GM11168 (cell line): ENCODE data around the gene STRBP.

Experiments
- in situ Hi-C: fragments of 300-500 bp; cut with MboI; formaldehyde crosslinking; loops from one replicate; pipeline ENCODE4 v1.12.0; 2022; ENCODE audit warnings: low sequenced_read_pairs; ENCODE audit not compliant: unreplicated experiment

The STRBP gene

DNA sequence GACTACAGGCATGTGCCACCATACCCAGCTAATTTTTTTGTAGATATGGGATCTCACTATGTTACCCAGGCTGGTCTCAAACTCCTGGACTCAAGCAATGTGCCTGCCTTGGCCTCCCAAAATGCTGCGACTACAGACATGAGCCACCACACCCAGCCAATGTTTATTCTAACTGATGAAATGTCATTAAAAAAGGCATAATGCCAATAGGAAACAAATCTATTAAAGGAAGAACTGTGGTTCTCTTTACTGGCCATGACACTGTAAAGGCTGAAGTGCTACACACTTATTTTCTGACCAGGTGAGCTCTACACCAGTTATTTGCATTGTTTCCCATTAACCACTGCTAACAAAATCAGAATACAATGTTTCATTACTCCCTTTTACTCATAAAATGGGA lies 106.0 kb downstream of the STRBP start:
- in situ Hi-C loops, result no loop called here

DNA sequence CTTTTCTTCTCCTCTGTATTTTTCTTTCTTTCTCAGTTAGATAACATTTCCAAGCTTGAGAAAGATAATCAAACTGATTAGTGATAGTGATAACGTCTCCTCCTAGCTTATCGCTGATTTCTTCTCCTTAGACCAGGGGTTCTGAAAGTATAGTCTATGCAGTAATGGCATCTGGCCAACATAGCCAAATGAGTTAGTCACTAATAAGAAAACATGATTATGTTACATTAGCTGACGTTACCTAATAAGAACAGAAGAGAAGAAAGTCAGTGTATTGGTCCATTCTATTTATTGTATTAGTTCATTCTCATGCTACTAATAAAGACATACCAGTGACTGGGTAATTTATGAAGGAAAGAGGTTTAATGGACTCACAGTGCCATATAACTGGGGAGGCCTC lies 111.2 kb downstream of the STRBP start:
- in situ Hi-C loops, result no loop called here

DNA sequence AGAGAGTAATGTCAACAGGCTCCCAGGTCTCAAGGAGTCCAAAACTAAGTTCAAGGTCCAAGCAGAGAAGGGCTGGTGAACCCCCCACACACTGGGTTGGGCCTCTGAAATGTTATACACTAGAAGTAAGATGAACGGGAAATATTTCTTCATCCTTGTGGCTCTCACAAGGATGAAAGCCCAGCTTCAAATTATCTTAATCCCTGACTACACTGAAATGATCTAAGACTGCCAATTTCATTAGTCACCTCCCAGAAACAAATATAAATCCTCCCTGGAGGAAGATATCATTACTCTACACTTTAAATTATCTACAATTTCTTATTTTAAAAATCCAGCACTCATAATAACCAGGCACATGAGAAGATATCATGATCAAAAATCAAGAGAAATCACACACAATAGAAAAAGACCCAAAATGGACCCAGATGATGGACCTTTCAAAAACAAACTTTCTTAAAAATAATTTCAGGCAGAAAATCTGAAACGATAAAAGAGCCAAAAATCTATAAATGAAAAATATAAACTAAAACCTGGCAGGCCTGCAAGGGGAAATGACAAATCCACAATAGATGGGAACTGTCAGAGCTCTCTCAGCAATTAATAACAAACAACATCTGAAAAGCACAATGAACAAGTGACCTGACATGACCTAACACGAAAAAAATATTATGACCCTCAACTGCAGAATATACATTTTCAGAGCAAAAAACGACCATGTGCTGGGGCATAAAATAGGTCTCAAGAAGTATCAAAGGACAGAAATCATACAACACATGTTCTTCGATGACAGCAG lies 117.5 kb downstream of the STRBP start:
- in situ Hi-C loops, result no loop called here

DNA sequence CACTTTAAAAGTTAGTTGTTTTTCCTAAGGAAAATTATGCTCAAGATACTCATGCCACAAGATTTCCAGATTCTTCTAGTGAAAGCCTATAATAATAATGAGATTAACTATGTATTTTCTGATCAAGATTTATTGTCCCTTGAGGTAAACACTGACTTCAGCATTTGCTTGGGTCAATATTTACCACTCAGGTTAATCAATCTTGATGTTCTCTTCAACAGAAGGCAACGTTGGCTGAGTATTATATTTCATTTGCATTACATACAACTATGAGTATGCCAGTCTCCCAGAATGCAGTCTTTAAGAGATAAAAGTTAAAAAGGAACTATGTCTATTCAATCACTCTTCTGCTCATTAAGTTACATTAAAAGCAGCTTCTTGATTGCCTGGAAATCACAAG lies 119.3 kb downstream of the STRBP start:
- in situ Hi-C loops, result no loop called here

DNA sequence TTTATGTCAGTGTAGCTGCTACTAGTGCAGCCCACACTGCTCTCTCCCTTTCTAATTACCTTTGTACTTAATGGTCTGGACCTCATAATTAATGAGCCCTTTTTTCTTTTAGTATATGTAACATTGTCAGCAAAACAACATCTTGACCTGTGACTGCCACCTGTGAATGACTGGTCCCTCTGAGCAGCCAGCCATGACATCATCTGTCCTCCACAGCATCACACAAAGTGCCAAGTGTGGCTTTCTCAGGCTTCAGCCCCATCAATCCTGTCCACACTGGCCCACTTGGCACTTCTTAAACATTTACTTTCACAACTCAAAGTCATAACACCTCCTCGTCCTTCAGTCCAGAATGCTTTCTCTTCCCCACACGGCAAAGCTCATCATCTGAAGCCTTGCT lies 130.2 kb downstream of the STRBP start:
- in situ Hi-C loops, result no loop called here

DNA sequence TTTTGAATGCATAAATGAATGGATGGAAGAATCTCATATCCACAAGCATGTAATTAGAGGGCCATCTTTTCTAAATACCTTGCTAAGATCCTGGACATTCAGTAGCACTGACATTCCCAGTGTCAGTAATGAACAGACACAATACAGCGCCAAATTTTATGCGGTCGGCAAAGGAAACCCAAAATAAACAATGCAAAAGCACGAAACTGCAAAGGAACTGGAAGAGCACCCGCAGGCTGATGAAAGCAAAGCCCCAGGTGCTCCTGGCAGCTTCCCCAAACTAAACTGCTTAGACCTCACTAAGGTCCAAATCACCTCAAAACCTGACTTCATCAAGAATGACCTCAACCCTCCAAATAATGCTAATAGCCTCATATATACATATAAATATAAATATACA lies 133.0 kb downstream of the STRBP start:
- in situ Hi-C loops, result no loop called here

DNA sequence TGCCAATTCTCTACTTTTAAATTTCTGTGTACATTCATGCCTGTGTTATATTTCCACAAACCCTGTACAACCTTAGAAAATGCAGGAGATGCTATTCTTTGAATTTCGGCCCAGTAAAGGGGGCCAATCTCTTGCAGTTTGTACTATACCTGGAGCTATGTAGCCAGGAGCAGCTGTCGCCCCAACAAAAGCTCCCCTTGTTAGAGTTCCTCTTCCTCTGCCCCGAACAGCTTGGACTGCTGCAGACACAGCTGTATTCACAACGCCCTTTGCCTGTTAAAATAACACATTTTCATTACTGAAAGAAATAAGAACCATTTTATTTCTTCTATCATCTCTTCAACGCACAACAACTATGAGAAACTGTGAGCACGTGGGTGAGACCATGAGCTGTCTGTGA lies 135.7 kb downstream of the STRBP start:
- in situ Hi-C loops, result no loop called here

DNA sequence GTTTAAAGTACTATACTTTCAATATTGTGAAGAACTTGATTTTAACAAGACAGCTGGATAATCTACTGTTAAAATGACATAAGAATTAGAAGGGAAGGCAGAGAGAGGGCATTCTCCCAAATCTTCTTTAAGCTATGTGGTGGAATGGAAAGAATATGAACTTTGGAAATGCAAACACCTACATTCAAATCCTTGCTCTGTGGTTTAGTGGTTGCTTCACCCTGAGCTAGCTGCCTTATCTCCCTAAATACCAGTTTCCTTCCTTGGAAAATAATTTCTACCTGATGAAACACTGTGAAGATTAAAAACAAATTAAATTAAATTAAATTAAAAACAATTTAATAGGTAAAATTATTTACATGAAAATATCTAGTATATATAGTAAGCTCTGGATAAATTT lies 136.4 kb downstream of the STRBP start:
- in situ Hi-C loops, result no loop called here

DNA sequence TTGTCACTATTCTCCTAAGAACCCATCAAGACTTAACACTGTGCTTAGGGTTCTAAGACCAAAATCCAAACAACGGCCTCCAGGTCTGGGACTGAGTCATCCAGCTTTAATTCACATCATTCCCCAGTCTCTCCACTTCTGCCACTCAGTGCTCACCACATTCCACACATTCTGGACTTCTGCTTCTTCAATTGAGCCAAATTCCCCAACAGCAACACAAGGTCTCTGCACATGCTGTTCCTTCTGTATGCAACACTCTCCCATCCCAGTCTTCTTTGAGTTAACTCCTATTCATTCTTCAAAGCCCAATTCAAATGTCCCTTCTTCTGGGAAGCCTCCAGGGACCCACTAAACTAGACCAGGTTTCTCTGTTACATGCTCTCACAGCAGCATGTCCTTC lies 137.1 kb downstream of the STRBP start:
- in situ Hi-C loops, result no loop called here

DNA sequence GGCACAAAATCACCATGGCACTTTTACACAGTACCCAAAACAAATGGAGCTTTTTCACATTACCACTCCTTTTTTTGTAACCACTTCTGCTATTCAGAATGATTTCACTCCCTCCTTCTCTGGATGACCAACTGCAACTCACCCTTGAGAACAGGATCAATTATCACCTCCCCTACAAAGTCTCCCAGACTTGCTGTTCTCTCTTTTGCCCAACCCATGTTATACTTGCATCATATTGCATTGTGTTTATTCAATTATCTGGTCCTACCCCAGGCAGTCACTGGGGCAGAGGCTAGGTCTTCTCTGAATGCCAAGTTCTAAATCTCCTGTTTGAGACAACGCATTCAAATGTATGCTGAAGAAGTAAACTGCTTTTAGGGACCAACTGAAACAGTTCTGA lies 139.0 kb downstream of the STRBP start:
- in situ Hi-C loops, result no loop called here

DNA sequence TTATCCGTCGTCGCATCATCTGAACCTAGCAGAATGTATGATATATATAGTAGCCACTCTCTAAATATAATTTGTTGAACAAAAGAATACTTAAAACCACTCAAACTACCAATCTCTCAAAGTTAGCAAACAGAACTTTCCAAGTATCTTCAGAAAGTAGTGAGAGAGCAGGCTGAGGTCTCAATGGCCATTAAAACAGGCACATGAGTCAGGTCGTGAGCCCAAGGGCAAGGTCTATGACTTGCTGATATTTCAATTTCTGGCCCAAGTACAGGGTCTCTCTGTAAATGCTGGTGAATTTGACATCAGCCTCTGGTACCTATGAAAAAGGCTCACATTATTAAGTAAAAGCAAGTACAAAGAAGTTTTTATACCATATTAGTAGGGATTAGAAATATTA lies 139.8 kb downstream of the STRBP start:
- in situ Hi-C loops, result no loop called here

DNA sequence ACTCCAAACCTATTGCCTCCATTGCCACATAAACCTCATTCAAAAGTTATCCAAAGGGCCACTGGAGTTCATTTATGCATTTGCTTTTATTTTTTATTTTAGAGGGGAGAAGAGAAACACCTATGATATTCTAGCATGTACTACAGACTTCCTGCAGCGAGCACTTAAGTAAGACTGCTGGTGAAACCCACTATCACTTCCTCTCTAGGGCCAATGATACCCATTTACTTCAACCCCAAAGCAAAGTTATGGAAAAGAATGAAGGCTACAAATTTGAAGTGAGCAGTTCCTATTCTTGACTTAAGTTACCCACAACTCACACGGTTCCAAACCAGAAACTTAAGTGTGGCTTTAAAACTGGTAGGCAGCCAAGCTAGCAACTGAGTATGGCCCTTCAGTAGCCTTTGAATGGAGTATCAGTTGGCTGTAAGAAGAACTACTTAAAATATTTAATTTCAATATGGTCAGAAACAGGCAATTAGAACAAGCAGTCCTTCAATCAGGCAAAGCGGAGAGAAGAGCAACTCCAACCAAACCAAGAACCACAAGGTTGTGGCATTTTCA lies 140.8 kb downstream of the STRBP start:
- in situ Hi-C loops, result no loop called here

DNA sequence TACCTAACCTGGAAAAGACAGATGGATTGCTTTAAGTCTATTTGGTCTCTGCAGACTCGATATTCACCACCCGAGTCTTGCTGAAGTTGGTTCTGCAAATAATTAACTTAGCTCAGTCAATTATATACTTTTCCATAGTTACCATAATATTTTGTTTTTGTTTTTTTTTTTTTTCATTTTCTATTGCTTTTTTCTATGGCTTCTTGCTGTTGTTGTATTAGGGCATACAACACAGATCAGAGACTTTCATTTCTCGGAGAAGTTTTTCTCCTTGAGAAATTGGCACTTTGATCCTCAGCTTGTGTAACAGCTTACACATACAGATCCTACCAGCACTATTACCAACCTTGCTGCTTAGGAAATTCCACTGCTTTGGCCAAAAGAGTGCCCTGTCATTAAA lies 146.9 kb downstream of the STRBP start:
- in situ Hi-C loops, result no loop called here

DNA sequence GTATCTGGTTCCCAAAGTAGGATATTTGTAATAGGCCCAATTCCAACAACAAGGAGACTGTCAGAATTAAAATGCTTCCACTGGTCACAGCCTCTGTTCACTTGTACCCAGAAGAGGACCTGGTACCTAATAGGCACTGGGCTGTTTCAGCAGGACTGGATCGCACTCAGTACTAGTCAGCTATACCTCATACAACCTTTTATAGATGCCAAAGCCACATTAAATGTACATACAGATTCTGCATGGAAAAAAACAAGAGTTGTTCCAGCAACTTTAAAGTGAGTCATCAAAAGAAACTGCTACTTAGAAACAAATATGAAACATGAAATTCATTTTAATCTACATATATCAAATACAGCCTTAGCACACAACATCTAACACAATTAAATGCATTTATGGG lies 147.4 kb downstream of the STRBP start:
- in situ Hi-C loops, result no loop called here

DNA sequence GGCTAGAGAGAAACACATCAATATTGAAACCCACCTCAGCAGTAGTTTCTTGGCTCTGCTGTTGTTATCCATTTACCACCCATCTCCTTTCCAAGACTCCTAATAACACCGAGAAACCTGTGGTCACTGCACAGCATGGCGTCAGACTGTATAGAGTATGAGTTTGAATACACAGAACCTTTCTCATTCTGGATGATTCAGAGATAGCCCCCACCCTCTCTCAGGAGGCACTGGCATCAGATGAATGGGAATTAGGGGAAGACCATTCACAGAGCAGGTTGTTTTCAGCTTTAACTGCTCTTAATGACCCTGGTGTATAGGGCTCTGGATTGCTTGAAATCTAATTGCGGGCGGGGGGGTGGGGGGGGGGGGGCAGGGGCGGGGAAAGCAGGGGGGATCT lies 148.3 kb downstream of the STRBP start:
- in situ Hi-C loops, result no loop called here

DNA sequence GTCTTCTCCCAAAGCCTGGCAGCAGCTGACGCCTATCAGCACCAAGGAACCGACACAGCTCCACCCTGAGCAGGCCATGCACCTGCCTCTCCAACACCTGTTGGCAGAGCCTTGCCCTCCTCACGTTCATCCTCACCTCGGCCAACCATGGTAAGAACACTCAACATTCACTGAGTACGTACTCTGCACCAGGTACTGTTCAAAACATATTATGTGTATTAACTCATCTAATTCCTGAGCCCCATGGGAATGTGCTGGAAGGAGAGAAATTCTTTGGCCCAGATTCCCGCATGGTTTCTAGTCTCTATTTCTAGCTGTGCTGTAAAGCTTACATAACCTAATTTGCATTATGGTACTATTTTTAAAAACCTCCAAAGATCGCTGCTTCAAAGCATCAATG lies 148.8 kb downstream of the STRBP start:
- in situ Hi-C loops, result no loop called here

DNA sequence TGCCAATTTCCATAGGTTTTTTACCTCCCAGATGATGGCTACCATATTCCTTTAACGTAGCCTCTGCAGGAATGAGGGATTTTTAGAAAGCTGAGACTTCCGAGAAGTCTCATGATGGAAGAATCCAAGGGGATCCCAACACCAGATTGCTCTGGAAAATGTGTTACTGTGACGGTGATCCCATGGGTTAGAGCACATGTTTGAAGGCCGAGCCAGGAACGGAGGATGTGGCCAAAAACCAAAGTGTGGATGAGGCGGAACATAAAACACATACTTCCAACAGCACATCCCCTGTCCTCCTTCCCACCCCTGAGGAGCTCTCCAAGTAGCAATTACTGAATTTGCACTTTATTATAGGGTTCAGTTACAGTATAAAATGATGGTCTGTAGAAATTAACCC lies 152.3 kb downstream of the STRBP start:
- in situ Hi-C loops, result no loop called here

DNA sequence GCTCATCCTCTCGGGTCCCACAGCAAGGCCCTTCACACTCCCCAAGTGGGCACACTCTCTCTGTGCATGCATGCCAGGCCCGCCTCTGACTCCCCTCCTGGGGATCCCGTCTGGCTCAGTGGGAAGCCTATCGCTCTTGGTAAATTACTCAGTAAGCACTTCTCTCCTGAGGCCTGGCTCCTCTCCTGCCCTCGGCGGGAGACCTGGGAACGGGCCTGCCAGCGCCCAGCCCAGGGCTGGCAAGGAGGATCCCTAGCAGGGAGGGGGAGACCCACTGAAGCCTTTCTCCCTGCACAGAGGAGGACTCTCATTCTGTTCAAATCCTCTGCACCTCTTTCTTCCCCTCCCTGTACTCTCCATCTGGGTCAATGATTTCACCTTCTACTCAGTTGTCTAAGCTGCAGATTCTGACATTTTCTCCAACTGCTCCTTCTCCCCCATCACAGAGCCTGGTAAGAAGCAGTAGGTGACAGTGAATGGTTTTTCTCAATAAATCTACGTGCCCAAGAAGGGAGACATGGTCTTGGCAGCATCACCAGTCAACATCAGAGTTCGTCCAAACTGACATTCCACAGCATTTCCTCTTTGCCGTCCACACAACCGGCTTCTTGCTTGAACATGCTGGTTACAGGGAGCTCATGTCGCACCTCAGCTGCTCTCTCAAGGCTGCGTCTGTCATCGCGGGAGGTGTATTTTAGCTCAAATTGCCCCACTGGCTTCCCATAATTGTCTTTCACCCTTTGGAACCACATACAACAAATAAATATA lies 153.1 kb downstream of the STRBP start:
- in situ Hi-C loops, result no loop called here

DNA sequence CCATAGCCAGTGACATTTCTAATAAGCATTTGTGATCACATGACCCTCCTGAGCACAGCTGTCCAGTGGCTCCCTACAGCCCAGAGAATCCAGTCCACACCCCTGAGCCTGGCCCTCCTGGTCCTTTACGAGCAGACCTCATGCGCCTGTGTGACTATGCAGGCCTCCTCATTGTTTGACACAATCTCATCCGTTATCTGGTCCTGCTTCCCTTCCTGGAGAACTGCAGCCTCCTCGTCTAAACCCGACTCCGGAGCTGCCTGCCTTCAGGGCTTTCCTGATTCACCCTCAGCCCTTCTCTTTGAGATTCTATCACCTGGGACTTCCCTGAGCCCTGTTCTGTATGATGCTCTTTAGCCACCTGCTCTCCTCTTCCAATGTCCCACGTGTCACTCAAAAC lies 155.2 kb downstream of the STRBP start:
- in situ Hi-C loops, result no loop called here

DNA sequence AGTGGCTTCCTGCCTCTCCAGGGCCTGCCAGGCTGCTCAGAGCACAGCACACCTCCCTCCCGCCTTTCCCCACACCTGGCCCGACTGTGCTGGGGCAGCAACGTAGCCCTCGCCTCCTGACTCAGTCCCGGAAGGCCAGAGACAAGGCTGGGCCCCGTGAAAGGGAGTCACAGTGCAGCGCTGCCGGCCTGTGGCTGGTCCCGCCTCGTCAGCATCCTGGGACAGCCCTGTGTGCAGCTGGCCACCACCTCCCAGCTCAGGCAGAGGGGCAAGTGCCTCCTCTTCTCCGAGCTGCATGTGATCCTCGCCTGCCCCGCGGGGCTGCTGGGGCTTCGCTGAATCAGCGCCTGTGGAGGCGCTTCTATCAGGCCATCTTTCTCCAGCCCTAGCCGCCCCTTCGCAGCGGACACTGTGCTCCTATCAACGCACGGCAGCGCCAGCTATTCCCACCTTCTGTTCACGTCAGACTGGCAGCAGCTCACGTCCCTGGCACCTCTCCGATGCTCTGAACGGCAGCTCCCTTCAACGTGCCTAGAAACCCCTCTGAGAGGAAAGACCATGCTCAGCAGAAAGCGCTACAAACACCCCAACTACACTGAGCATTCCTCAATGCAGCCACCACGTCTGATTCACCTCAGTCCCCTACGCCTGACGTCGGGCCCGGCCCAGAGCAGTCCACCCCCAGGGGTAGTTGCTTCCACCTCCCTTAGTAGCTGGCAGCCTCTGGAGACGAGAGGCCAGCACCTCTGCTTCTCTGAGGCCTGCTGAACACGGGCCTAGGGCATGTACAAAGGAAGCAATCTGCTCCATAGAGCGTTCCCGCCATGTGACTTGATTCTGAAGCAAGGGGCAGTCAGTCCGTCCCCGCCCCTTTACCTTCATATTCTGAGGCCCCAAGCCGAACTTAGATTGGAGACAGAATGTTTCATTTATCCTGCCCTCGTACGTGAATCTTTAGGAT lies 156.1 kb downstream of the STRBP start:
- in situ Hi-C loops, result no loop called here
